ENCODE data around the gene SELENON.
A peak's percentile ranks its signal among the peaks of the same experiment; 100 is the strongest.

SELENON gene

DNA sequence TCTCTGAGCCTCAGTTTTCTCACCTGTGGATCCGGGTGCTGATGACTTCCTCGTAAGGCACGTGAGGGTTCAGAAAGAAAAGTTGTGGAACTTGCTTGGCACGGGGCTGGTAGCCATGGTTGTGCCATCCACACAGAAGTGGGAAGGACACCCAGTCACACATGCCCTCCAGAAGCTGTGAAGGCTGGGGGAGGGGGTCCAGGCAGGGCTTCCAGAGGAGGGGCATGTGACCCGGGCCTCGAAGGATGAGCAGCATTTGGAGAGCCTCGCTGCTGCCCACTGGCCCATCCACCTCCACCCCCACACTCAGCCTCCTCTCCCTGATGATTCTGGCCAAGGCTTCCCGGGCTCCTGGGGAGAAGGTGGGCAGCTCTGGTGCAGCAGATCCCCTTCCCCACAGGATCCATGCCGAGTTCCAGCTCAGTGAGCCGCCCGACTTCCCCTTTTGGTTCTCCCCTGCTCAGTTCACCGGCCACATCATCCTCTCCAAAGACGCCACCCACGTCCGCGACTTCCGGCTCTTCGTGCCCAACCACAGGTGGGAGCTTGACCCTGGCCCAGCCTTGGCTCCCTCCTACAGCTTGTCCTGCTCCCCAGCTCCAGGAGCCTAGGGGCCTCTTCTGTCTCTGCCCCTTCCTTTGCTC lies 9.4 kb downstream of the SELENON start:
- Histone ChIP-seq H3K27me3 (ENCODE audit: insufficient read depth, poor library complexity, severe bottlenecking) (no peaks in the 10 kb centered on the region), H3K27ac (replicated peaks) (peak overlapping the region; percentile 70), H3K4me3 (replicated peaks; ENCODE audit: insufficient read depth, low read length) (no peak overlapping the region; the same call in 1 of the 2 replicates)
- no peak for TF ChIP-seq GABPA (IDR thresholded peaks at IDR 0.05; ENCODE audit: low read depth)
- peak; percentile 97 for TF ChIP-seq SPI1 (IDR thresholded peaks at IDR 0.05; ENCODE audit: borderline replicate concordance, low read depth)
- peak; percentile 65; the same call in 1 of the 2 replicates for TF ChIP-seq POLR2AphosphoS5 (IDR thresholded peaks at IDR 0.05; ENCODE audit: low read depth)
- no peak for TF ChIP-seq CTCF (IDR thresholded peaks at IDR 0.05; ENCODE audit: insufficient read depth, low read length)
- TF ChIP-seq, protein P1, sequence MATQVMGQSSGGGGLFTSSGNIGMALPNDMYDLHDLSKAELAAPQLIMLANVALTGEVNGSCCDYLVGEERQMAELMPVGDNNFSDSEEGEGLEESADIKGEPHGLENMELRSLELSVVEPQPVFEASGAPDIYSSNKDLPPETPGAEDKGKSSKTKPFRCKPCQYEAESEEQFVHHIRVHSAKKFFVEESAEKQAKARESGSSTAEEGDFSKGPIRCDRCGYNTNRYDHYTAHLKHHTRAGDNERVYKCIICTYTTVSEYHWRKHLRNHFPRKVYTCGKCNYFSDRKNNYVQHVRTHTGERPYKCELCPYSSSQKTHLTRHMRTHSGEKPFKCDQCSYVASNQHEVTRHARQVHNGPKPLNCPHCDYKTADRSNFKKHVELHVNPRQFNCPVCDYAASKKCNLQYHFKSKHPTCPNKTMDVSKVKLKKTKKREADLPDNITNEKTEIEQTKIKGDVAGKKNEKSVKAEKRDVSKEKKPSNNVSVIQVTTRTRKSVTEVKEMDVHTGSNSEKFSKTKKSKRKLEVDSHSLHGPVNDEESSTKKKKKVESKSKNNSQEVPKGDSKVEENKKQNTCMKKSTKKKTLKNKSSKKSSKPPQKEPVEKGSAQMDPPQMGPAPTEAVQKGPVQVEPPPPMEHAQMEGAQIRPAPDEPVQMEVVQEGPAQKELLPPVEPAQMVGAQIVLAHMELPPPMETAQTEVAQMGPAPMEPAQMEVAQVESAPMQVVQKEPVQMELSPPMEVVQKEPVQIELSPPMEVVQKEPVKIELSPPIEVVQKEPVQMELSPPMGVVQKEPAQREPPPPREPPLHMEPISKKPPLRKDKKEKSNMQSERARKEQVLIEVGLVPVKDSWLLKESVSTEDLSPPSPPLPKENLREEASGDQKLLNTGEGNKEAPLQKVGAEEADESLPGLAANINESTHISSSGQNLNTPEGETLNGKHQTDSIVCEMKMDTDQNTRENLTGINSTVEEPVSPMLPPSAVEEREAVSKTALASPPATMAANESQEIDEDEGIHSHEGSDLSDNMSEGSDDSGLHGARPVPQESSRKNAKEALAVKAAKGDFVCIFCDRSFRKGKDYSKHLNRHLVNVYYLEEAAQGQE (IDR thresholded peaks at IDR 0.05; ENCODE audit: insufficient replicate concordance, low read depth) = no peak
- peak; percentile 79 to 81 for DNase-seq (ENCODE audit: low read depth in 1 of 2, low spot score in 1 of 2)

GRCh38 chr1:25809929-25810328 lies 9.9 kb downstream of the SELENON start:
- peak; percentile 49 to 68 for DNase-seq (ENCODE audit: low read depth in 1 of 2, low spot score in 1 of 2)
- TF ChIP-seq SPI1 (IDR thresholded peaks at IDR 0.05; ENCODE audit: borderline replicate concordance, low read depth) = no peak
- TF ChIP-seq POLR2AphosphoS5 (IDR thresholded peaks at IDR 0.05; ENCODE audit: low read depth) = 0 out of 2 replicates have a peak, but pooled peaks have one; percentile 21
- H3K27ac ChIP-seq (replicated peaks) = peak overlapping the region; percentile 70

DNA sequence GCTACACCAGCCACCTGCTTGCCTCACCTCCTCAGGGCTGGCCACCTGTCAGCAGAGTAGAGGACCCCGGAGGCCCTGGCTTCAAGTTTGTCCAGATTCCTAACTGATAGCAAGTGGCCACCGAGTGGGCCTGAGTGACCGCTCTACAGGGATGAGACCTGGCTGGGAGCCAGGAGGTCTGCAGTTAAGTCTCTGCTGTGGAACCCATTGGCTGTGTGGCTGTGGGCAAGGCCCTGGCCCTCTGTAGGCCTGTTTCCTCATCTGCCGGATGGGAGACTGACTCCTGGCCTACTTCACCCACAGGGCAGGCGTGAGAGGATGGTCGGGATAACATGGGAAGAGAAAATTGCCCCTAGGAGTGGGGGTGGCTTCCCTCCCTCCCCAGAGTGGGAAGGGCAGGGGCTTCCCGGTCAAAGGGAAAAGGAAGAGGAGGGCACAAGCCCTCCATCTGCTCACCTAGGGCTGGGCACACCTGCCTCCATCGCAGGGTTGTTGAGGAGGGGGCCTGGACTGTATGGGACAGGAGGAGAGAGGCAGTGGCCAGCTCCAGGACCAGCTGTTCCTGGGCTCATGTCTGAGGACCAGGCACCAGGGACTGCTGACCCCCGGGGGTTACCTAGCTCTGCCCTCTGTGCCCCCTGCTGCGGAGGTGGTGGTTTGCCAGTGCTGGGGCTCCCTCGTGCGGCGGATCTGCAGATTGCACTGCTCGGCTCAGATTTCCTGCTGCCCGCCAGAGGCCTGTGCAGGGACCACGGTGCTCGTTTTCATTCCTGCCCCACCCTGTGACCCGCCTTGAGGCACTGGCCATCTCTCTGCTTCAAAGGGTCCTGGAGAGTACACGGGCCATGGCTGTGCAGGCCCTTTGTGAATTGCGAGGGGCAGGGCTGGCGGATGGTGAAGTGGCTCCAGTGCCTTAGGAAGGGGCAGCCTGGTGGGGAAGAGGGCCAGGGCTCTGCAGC lies 10.6 kb downstream of the SELENON start:
- no peak overlapping the region for H3K4me3 ChIP-seq (replicated peaks; ENCODE audit: insufficient read depth, low read length)
- TF ChIP-seq CTCF (IDR thresholded peaks at IDR 0.05; ENCODE audit: insufficient read depth, low read length) (peak; percentile 62), POLR2AphosphoS5 (IDR thresholded peaks at IDR 0.05; ENCODE audit: low read depth) (no peak)
- peak; percentile 43 to 69 for DNase-seq (ENCODE audit: low read depth in 1 of 2, low spot score in 1 of 2)

More at GRCh38 chr1:25809929-25810328, 9.9 kb downstream of the SELENON start:
- Histone ChIP-seq H3K27me3 (ENCODE audit: insufficient read depth, poor library complexity, severe bottlenecking) (no peaks in the 10 kb centered on the region), H3K4me3 (replicated peaks; ENCODE audit: insufficient read depth, low read length) (no peak overlapping the region)

DNA sequence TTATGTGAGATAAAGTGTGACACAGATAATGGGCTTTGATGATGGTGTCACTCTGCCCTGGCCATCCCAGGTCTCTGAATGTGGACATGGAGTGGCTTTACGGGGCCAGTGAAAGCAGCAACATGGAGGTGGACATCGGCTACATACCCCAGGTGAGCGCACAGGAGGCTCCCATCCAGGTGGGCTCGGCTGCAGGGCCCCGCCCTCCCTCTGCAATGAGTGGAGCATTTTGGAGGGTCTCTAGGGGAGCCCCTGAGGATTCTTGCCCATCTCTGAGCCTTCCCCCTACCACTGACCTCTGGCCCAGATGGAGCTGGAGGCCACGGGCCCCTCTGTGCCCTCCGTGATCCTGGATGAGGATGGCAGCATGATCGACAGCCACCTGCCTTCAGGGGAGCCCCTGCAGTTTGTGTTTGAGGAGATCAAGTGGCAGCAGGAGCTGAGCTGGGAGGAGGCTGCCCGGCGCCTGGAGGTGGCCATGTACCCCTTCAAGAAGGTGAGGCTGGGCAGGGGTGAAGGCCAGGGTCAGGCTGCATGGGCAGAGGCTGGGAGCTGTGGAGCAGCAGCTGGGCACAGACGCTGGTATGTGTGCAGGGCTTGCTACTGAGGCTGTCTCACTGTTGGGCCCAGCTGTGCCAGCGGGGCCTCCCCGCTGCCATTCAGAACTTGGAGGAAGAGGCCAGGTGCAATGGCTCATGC lies 11.5 kb downstream of the SELENON start:
- H3K4me3 ChIP-seq (replicated peaks; ENCODE audit: insufficient read depth, low read length) = no peak overlapping the region
- no peak for DNase-seq (ENCODE audit: low read depth in 1 of 2, low spot score in 1 of 2)
- no peak overlapping the region for H3K27ac ChIP-seq (replicated peaks)
- H3K27me3 ChIP-seq (ENCODE audit: insufficient read depth, poor library complexity, severe bottlenecking) = no peaks in the 10 kb centered on the region
- TF ChIP-seq POLR2AphosphoS5 (IDR thresholded peaks at IDR 0.05; ENCODE audit: low read depth) = no peak
- TF ChIP-seq SPI1 (IDR thresholded peaks at IDR 0.05; ENCODE audit: borderline replicate concordance, low read depth) = no peak
- no peak for TF ChIP-seq GABPA (IDR thresholded peaks at IDR 0.05; ENCODE audit: low read depth)
- TF ChIP-seq, protein P1 (IDR thresholded peaks at IDR 0.05; ENCODE audit: insufficient replicate concordance, low read depth) = no peak
- TF ChIP-seq CTCF (IDR thresholded peaks at IDR 0.05; ENCODE audit: insufficient read depth, low read length) = no peak

More for the DNA sequence above, 10.6 kb downstream of the SELENON start:
- H3K27me3 ChIP-seq (ENCODE audit: insufficient read depth, poor library complexity, severe bottlenecking) = no peaks in the 10 kb centered on the region
- H3K27ac ChIP-seq (replicated peaks) = peak overlapping the region; percentile 70
